ENCODE measurements around the gene SLC34A2. TPM values are rescaled to one million over a fixed set of nuclear protein-coding genes. Genes with fewer than 3 reads are reported as not detected.
A peak's percentile ranks its signal among the peaks of the same experiment; 100 is the strongest.

Gene SLC34A2
- total and polyA plus RNA-seq, 2 experiments from 2014 or later: 0.60 to 1.8 TPM

GRCh38 chr4:25722964-25723363 is 67.3 kb downstream of the SLC34A2 start:
- H3K4me3 ChIP-seq: no peak overlapping the region
- no peaks in the 10 kb centered on the region for H3K27me3 ChIP-seq
- TF ChIP-seq, protein P1, sequence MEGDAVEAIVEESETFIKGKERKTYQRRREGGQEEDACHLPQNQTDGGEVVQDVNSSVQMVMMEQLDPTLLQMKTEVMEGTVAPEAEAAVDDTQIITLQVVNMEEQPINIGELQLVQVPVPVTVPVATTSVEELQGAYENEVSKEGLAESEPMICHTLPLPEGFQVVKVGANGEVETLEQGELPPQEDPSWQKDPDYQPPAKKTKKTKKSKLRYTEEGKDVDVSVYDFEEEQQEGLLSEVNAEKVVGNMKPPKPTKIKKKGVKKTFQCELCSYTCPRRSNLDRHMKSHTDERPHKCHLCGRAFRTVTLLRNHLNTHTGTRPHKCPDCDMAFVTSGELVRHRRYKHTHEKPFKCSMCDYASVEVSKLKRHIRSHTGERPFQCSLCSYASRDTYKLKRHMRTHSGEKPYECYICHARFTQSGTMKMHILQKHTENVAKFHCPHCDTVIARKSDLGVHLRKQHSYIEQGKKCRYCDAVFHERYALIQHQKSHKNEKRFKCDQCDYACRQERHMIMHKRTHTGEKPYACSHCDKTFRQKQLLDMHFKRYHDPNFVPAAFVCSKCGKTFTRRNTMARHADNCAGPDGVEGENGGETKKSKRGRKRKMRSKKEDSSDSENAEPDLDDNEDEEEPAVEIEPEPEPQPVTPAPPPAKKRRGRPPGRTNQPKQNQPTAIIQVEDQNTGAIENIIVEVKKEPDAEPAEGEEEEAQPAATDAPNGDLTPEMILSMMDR (IDR thresholded peaks at IDR 0.05; ENCODE audit: low read depth, low read length): no peak
- peak overlapping the region; percentile 72 for H3K27ac ChIP-seq
- H3K9me3 ChIP-seq (ENCODE audit: low read depth): no peaks in the 10 kb centered on the region
- DNase-seq (ENCODE audit: low read depth in 1 of 2, low spot score in 1 of 2): no peak
- H3K36me3 ChIP-seq: no peaks in the 10 kb centered on the region
- H3K4me1 ChIP-seq (ENCODE audit: low read depth): peaks cover 11% of the 10 kb centered on the region

GRCh38 chr4:25723409-25723808 is 67.8 kb downstream of the SLC34A2 start:
- peak in 1 of 2 donors; percentile 16 for DNase-seq (ENCODE audit: low read depth in 1 of 2, low spot score in 1 of 2)
- TF ChIP-seq, protein P1 (IDR thresholded peaks at IDR 0.05; ENCODE audit: low read depth, low read length): no peak
- peaks cover 11% of the 10 kb centered on the region for H3K4me1 ChIP-seq (ENCODE audit: low read depth)
- no peaks in the 10 kb centered on the region for H3K27me3 ChIP-seq
- H3K27ac ChIP-seq: peak overlapping the region; percentile 72
- no peaks in the 10 kb centered on the region for H3K36me3 ChIP-seq
- no peak overlapping the region for H3K4me3 ChIP-seq
- H3K9me3 ChIP-seq (ENCODE audit: low read depth): no peaks in the 10 kb centered on the region

- H3K9me3 ChIP-seq (ENCODE audit: low read depth): no peaks in the 10 kb centered on the region
- DNase-seq (ENCODE audit: low read depth in 1 of 2, low spot score in 1 of 2): no peak
- H3K36me3 ChIP-seq: no peaks in the 10 kb centered on the region
- H3K27me3 ChIP-seq: no peaks in the 10 kb centered on the region
- H3K4me3 ChIP-seq: no peak overlapping the region
- peaks cover 11% of the 10 kb centered on the region for H3K4me1 ChIP-seq (ENCODE audit: low read depth)
- H3K27ac ChIP-seq: no peak overlapping the region
- TF ChIP-seq, protein P1 (IDR thresholded peaks at IDR 0.05; ENCODE audit: low read depth, low read length): no peak
Measured at GRCh38 chr4:25725870-25726269, 70.2 kb downstream of the SLC34A2 start.

DNA sequence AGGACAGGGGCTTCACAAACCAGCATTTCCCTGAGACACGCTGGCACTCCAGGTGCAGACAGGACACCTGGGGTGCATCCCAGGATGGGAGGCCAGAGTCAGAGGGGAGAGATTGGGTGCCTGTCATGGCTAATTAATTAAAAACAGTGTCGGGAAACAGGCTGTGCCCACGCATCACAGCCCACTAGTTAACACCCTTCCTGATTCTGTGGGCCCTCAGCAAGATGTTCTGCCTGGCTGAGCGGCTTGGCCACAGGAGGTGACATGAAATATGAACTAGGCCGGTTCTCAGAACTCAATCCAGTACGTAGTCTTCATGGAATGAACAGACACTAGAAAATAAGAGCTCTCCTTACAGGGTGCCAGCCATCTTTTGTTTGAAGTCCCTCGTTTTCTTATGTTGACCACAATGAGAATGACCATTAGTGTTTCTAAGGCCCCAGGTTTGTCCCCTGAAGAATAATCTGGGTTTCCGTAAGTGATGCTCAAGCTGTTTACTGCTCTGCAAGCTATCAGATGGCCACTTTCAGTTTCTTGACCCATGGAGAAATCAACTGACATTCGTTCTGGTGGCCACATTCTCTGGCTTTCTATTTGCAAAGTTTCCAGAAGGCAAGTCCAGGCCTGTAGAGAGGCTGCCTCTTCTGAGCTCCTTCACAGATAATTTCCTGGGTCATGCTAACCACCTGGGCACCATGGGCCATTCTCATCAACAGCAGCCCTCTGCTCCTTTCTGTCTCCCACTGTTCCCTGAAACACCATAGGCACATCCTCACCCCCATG is 72.3 kb downstream of the SLC34A2 start:
- no peaks in the 10 kb centered on the region for H3K36me3 ChIP-seq
- no peak overlapping the region for H3K27ac ChIP-seq
- no peak for DNase-seq (ENCODE audit: low read depth in 1 of 2, low spot score in 1 of 2)
- H3K4me3 ChIP-seq: no peak overlapping the region
- TF ChIP-seq, protein P1 (IDR thresholded peaks at IDR 0.05; ENCODE audit: low read depth, low read length): no peak
- H3K4me1 ChIP-seq (ENCODE audit: low read depth): peaks cover 6% of the 10 kb centered on the region
- H3K9me3 ChIP-seq (ENCODE audit: low read depth): no peaks in the 10 kb centered on the region
- H3K27me3 ChIP-seq: no peaks in the 10 kb centered on the region

Other genes with a start within 250 kb of the SLC34A2 start
- 3.8 and 4.9 TPM in 2 replicates for gene SEL1L3, start 207.1 kb downstream of the SLC34A2 start, total RNA-seq
- 4.0 and 5.3 TPM in 2 replicates for gene SEL1L3, start 207.1 kb downstream of the SLC34A2 start, polyA plus RNA-seq

Measured in cardiac muscle cell (in vitro differentiated cells and primary cell).